Endothelial cell of umbilical vein (primary cell): ENCODE results near the gene FERMT2.

Experiments
- EZH2 ChIP-seq: IDR thresholded peaks from 2 replicates; pipeline ENCODE4 v1.6.1; 2012; ENCODE audit warnings: borderline replicate concordance, low read depth, mild to moderate bottlenecking, moderate library complexity, low read length, inconsistent platforms; ENCODE audit not compliant: severe bottlenecking
- TF ChIP-seq, protein P1 (sequence below), 2 donors: IDR thresholded peaks; 1 replicate in 1 of 2; 2 replicates in 1 of 2; pipeline ENCODE4 v1.5.1; 2011; ENCODE audit warnings: low read length in 2 of 2, mild to moderate bottlenecking in 2 of 2, moderate library complexity in 2 of 2, control low read depth in 1 of 2, inconsistent platforms in 1 of 2, low read depth in 1 of 2; ENCODE audit not compliant: insufficient read depth in 1 of 2; ENCODE audit errors: extremely low read depth in 1 of 2

DNA sequence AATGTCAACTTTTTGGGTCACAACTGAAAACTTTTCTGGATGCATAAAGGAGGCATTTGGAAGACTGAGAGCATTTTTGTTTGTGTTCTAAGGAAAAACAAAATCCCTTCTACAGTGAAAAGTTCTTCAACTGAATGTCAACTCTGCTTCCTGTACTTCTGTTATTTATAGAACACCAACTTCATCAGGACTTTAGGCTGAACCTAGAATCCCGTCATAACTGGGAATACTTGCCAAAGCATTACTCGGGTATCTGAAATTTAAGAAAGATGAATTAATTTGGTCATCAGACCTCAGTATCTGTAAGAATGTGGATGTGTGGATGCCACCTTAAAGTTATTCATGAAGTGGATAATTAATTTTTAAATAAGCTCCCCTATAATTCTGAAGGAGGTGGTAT, 73.2 kb downstream of the FERMT2 start:
- TF ChIP-seq, protein P1, sequence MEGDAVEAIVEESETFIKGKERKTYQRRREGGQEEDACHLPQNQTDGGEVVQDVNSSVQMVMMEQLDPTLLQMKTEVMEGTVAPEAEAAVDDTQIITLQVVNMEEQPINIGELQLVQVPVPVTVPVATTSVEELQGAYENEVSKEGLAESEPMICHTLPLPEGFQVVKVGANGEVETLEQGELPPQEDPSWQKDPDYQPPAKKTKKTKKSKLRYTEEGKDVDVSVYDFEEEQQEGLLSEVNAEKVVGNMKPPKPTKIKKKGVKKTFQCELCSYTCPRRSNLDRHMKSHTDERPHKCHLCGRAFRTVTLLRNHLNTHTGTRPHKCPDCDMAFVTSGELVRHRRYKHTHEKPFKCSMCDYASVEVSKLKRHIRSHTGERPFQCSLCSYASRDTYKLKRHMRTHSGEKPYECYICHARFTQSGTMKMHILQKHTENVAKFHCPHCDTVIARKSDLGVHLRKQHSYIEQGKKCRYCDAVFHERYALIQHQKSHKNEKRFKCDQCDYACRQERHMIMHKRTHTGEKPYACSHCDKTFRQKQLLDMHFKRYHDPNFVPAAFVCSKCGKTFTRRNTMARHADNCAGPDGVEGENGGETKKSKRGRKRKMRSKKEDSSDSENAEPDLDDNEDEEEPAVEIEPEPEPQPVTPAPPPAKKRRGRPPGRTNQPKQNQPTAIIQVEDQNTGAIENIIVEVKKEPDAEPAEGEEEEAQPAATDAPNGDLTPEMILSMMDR (IDR thresholded peaks at IDR 0.05; ENCODE audit: extremely low read depth in 1 of 2, insufficient read depth in 1 of 2, low read depth in 1 of 2, low read length in 2 of 2), result no peak
- TF ChIP-seq EZH2, result no peak
